MM.1S (cell line): ENCODE results near the gene UGGT2.

Experiments
- DNase-seq: peaks from one replicate; pipeline ENCODE4 v3.0.0-alpha.2; 2015
- H2AFZ ChIP-seq: fragments of 300-600 bp; sonication (generic); 2 replicates; pipeline ENCODE4 v1.6.0; 2016; ENCODE audit warnings: antibody characterized with exemption, low read length
- H3F3A ChIP-seq: fragments of 300-600 bp; sonication (generic); 2 replicates; pipeline ENCODE4 v1.6.1; 2016; ENCODE audit warnings: mild to moderate bottlenecking, antibody characterized with exemption, low read length, moderate library complexity, mixed read lengths; ENCODE audit not compliant: insufficient read depth
- H3K27ac ChIP-seq: fragments of 300-600 bp; sonication (generic); 2 replicates; pipeline ENCODE4 v1.5.1; 2016; ENCODE audit warnings: mild to moderate bottlenecking, low read length
- H3K27me3 ChIP-seq: fragments of 300-600 bp; sonication (generic); replicated peaks from 2 replicates; pipeline ENCODE4 v1.6.0; 2016; ENCODE audit warnings: low read length; ENCODE audit not compliant: insufficient read depth
- H3K36me3 ChIP-seq: fragments of 300-600 bp; sonication (generic); replicated peaks from 2 replicates; pipeline ENCODE4 v1.6.1; 2016; ENCODE audit warnings: mild to moderate bottlenecking, low read length, mixed read lengths; ENCODE audit not compliant: insufficient read depth
- H3K4me1 ChIP-seq: fragments of 300-600 bp; sonication (generic); 2 replicates; pipeline ENCODE4 v1.6.1; 2016; ENCODE audit warnings: low read length, mixed read lengths
- H3K4me2 ChIP-seq: fragments of 300-600 bp; sonication (generic); 2 replicates; pipeline ENCODE4 v1.6.0; 2016; ENCODE audit warnings: low read depth, low read length
- H3K4me3 ChIP-seq: fragments of 300-600 bp; sonication (generic); 2 replicates; pipeline ENCODE4 v1.5.1; 2016; ENCODE audit warnings: low read length, mixed read lengths
- H3K79me2 ChIP-seq: fragments of 300-600 bp; sonication (generic); 2 replicates; pipeline ENCODE4 v1.6.1; 2016; ENCODE audit warnings: mixed run types, low read length, mixed read lengths
- H3K9ac ChIP-seq: fragments of 300-600 bp; sonication (generic); 2 replicates; pipeline ENCODE4 v1.6.1; 2016; ENCODE audit warnings: low read length, mixed read lengths
- H3K9me2 ChIP-seq: fragments of 300-600 bp; sonication (generic); replicated peaks from 2 replicates; pipeline ENCODE4 v1.6.1; 2016; ENCODE audit warnings: mild to moderate bottlenecking, low read length, mixed read lengths; ENCODE audit not compliant: insufficient read depth
- H3K9me3 ChIP-seq: fragments of 300-600 bp; sonication (generic); replicated peaks from 2 replicates; pipeline ENCODE4 v1.6.1; 2016; ENCODE audit warnings: mild to moderate bottlenecking, low read length, mixed read lengths; ENCODE audit not compliant: insufficient read depth
- H4K20me1 ChIP-seq: fragments of 300-600 bp; sonication (generic); 2 replicates; pipeline ENCODE4 v1.6.1; 2016; ENCODE audit warnings: mild to moderate bottlenecking, low read length, moderate library complexity, mixed read lengths; ENCODE audit not compliant: insufficient read depth
- CTCF ChIP-seq: fragments of 300-600 bp; sonication (generic); IDR thresholded peaks from 2 replicates; pipeline ENCODE4 v1.5.1; 2016; ENCODE audit warnings: antibody characterized with exemption, low read length, mixed read lengths
- EZH2 ChIP-seq: fragments of 300-600 bp; sonication (generic); optimal IDR thresholded peaks from 2 replicates; pipeline ENCODE3; 2017; ENCODE audit warnings: low read depth, mild to moderate bottlenecking, antibody characterized with exemption, low read length, mixed read lengths
- EZH2phosphoT487 ChIP-seq: fragments of 300-600 bp; sonication (generic); IDR thresholded peaks from 2 replicates; pipeline ENCODE4 v1.6.1; 2018; ENCODE audit warnings: antibody characterized with exemption, low read length

The UGGT2 gene

GRCh38 chr13:95833719-95834118 lies 219.5 kb downstream of the UGGT2 start:
- no peaks in the 10 kb centered on the region for H3K9me3 ChIP-seq
- no peaks in the 10 kb centered on the region for H3F3A ChIP-seq
- no peaks in the 10 kb centered on the region for H3K27me3 ChIP-seq
- no peak overlapping the region for H3K9ac ChIP-seq
- H3K4me3 ChIP-seq = no peak overlapping the region
- H4K20me1 ChIP-seq = no peaks in the 10 kb centered on the region
- H3K79me2 ChIP-seq = no peaks in the 10 kb centered on the region
- TF ChIP-seq EZH2phosphoT487 (no peak), EZH2 (no peak), CTCF (no peak)
- H3K36me3 ChIP-seq = no peaks in the 10 kb centered on the region
- no peaks in the 10 kb centered on the region for H3K4me1 ChIP-seq
- H3K27ac ChIP-seq = no peak overlapping the region
- DNase-seq = no peak
- no peak overlapping the region for H3K4me2 ChIP-seq
- no peaks in the 10 kb centered on the region for H3K9me2 ChIP-seq
- no peak overlapping the region for H2AFZ ChIP-seq

GRCh38 chr13:95833126-95833525 lies 220.1 kb downstream of the UGGT2 start:
- Histone ChIP-seq H3K27me3 (no peaks in the 10 kb centered on the region), H3K36me3 (no peaks in the 10 kb centered on the region), H3K9me2 (no peaks in the 10 kb centered on the region), H2AFZ (no peak overlapping the region), H3K27ac (no peak overlapping the region), H4K20me1 (no peaks in the 10 kb centered on the region), H3K4me1 (no peaks in the 10 kb centered on the region), H3K4me2 (no peak overlapping the region), H3K4me3 (no peak overlapping the region), H3K79me2 (no peaks in the 10 kb centered on the region), H3K9ac (no peak overlapping the region), H3K9me3 (no peaks in the 10 kb centered on the region), H3F3A (no peaks in the 10 kb centered on the region)
- no peak for DNase-seq
- TF ChIP-seq EZH2phosphoT487 (no peak), EZH2 (no peak), CTCF (no peak)

GRCh38 chr13:95822303-95822702 lies 230.9 kb downstream of the UGGT2 start:
- H3K79me2 ChIP-seq = no peaks in the 10 kb centered on the region
- no peaks in the 10 kb centered on the region for H3K9me2 ChIP-seq
- H3K9me3 ChIP-seq = no peaks in the 10 kb centered on the region
- no peaks in the 10 kb centered on the region for H3F3A ChIP-seq
- TF ChIP-seq EZH2phosphoT487 = no peak
- TF ChIP-seq CTCF = no peak
- TF ChIP-seq EZH2 = no peak
- H3K27me3 ChIP-seq = no peaks in the 10 kb centered on the region
- no peaks in the 10 kb centered on the region for H4K20me1 ChIP-seq
- no peak overlapping the region for H3K4me2 ChIP-seq
- no peak overlapping the region for H2AFZ ChIP-seq
- no peak overlapping the region for H3K4me3 ChIP-seq
- no peaks in the 10 kb centered on the region for H3K36me3 ChIP-seq
- H3K4me1 ChIP-seq = no peaks in the 10 kb centered on the region
- no peak for DNase-seq
- H3K27ac ChIP-seq = no peak overlapping the region
- H3K9ac ChIP-seq = no peak overlapping the region
